Activated CD8-positive, alpha-beta T cell treated with anti-CD3 and anti-CD28 coated beads for 36 hours (primary cell): Measurements from ENCODE around the gene IQUB. TPM values are rescaled to one million over a fixed set of nuclear protein-coding genes. Genes with fewer than 3 reads are reported as not detected.
"Not testable (repeated sequence)": the region's sequence is repeated elsewhere in the genome, so short reads cannot be mapped to it uniquely, and the experiment has no call there.

Experiments
- ATAC-seq: fragments of 200-7000 bp; cut with Tn5 transposase; one replicate; pipeline ENCODE4 v1.10.0; 2021; ENCODE audit warnings: mild to moderate bottlenecking, moderate library complexity
- CTCF ChIA-PET: fragments of 350-600 bp; sonication (Branson Sonifier 250); formaldehyde crosslinking; loops from one replicate; lab custom pipeline; 2021; ENCODE audit warnings: antibody characterized with exemption; lab: Charles Lee
- POLR2A ChIA-PET: fragments of 350-600 bp; sonication (Branson Sonifier 250); formaldehyde crosslinking; loops from one replicate; lab custom pipeline; 2021; ENCODE audit warnings: antibody characterized with exemption; lab: Charles Lee
- DNase-seq: peaks from one replicate; pipeline ENCODE4 v3.0.0-alpha.2; 2020
- H3K27ac Mint-ChIP-seq: one replicate; pipeline ENCODE4 v1.8.0; 2021; ENCODE audit warnings: mild to moderate bottlenecking, mixed read lengths
- H3K27me3 Mint-ChIP-seq: one replicate; pipeline ENCODE4 v1.8.0; 2021; ENCODE audit warnings: mixed read lengths
- H3K36me3 Mint-ChIP-seq: one replicate; pipeline ENCODE4 v1.8.0; 2021; ENCODE audit warnings: low read depth, mixed read lengths
- H3K4me1 Mint-ChIP-seq: one replicate; pipeline ENCODE4 v1.8.0; 2021; ENCODE audit warnings: low read depth, mixed read lengths
- H3K4me3 Mint-ChIP-seq: one replicate; pipeline ENCODE4 v1.8.0; 2021; ENCODE audit warnings: mild to moderate bottlenecking, moderate library complexity, mixed read lengths
- H3K9me3 Mint-ChIP-seq: one replicate; pipeline ENCODE4 v1.8.0; 2021; ENCODE audit warnings: mixed read lengths
- CTCF ChIP-seq: fragments of 200-600 bp; IDR thresholded peaks from one replicate; pipeline ENCODE4 v1.8.0; 2022; ENCODE audit warnings: antibody characterized with exemption, mild to moderate bottlenecking
- intact Hi-C: fragments of 100-400 bp; cut with micrococcal nuclease; formaldehyde crosslinking; loops from one replicate; pipeline ENCODE4 v1.10.0; 2022
- total RNA-seq, 2 experiments: library from RNA; stranded (reverse); gene quantifications; one replicate each; pipeline ENCODE4 v1.2.3, GENCODE V29; 2021

Gene IQUB
- total RNA-seq, 2 experiments from 2014 or later, result 0.09 TPM; not detected in 1

- Mint-ChIP-seq H3K27me3 (no peaks in the 10 kb centered on the region), H3K4me1 (peaks cover 23% of the 10 kb centered on the region), H3K4me3 (no peak overlapping the region), H3K36me3 (peaks cover 27% of the 10 kb centered on the region), H3K9me3 (no peaks in the 10 kb centered on the region), H3K27ac (no peak overlapping the region)
- ChIA-PET CTCF (interaction anchor here (1.7 to 1.8 kb wide), 3 partner anchors 10 to 58 kb away, joined by 3 to 6 read pairs (median 3); no protein-coding TSS in a partner anchor), POLR2A (interaction anchor here (0.6 kb wide), 1 partner anchor 192 kb away, joined by 3 read pairs; no protein-coding TSS in a partner anchor)
- DNase-seq (no peak), ATAC-seq (no peak)
- TF ChIP-seq CTCF, result no peak
- intact Hi-C loops, result no loop called here
Measured at GRCh38 chr7:123552641-123553040, 18.2 kb upstream of the IQUB start.

- intact Hi-C loops, H3K27ac Mint-ChIP-seq, DNase-seq, H3K9me3 Mint-ChIP-seq, H3K27me3 Mint-ChIP-seq, ATAC-seq, H3K4me3 Mint-ChIP-seq: not testable (repeated sequence)
- ChIA-PET POLR2A (interaction anchor here (0.6 kb wide), 1 partner anchor 193 kb away, joined by 3 read pairs; no protein-coding TSS in a partner anchor), CTCF (interaction anchor here (1.7 to 1.8 kb wide), 3 partner anchors 10 to 58 kb away, joined by 3 to 6 read pairs (median 3); no protein-coding TSS in a partner anchor)
- Mint-ChIP-seq H3K4me1 (peaks cover 28% of the 10 kb centered on the region), H3K36me3 (peaks cover 31% of the 10 kb centered on the region)
Measured at GRCh38 chr7:123552134-123552533, 17.7 kb upstream of the IQUB start.

- POLR2A ChIA-PET, result interaction anchor here (0.6 kb wide), 1 partner anchor 184 kb away, joined by 4 read pairs; no protein-coding TSS in a partner anchor
- Mint-ChIP-seq H3K4me3 (no peak overlapping the region), H3K4me1 (peaks cover 30% of the 10 kb centered on the region), H3K9me3 (no peaks in the 10 kb centered on the region), H3K27me3 (no peaks in the 10 kb centered on the region), H3K27ac (peak overlapping the region; percentile 27), H3K36me3 (peaks cover 27% of the 10 kb centered on the region)
- ATAC-seq (no peak), DNase-seq (no peak)
- no peak for TF ChIP-seq CTCF
- intact Hi-C loops, result no loop called here
- CTCF ChIA-PET, result interaction anchor here (0.8 kb wide), 1 partner anchor 54 kb away, joined by 4 read pairs; no protein-coding TSS in a partner anchor
Measured at GRCh38 chr7:123548406-123548805, 14.0 kb upstream of the IQUB start.

- Mint-ChIP-seq H3K4me1 (peaks cover 15% of the 10 kb centered on the region), H3K27ac (no peak overlapping the region), H3K9me3 (no peaks in the 10 kb centered on the region), H3K36me3 (no peaks in the 10 kb centered on the region), H3K27me3 (no peaks in the 10 kb centered on the region), H3K4me3 (no peak overlapping the region)
- POLR2A ChIA-PET, result no interaction called here
- intact Hi-C loops, result loop anchor here (5.0 kb wide), 1 partner anchor 48 kb away; no protein-coding TSS in a partner anchor
- DNase-seq (no peak), ATAC-seq (no peak)
- no peak for TF ChIP-seq CTCF
- CTCF ChIA-PET, result interaction anchor here (0.9 to 2.4 kb wide), 3 partner anchors 10 to 45 kb away, joined by 3 to 7 read pairs (median 3); no protein-coding TSS in a partner anchor
Measured at GRCh38 chr7:123539871-123540270, 5.5 kb upstream of the IQUB start.

GRCh38 chr7:123538897-123539296 lies 4.5 kb upstream of the IQUB start:
- H3K36me3 Mint-ChIP-seq, result no peaks in the 10 kb centered on the region
- H3K9me3 Mint-ChIP-seq, result no peaks in the 10 kb centered on the region
- intact Hi-C loops, result loop anchor here (5.0 kb wide), 1 partner anchor 47 kb away; no protein-coding TSS in a partner anchor
- H3K27me3 Mint-ChIP-seq, result peaks cover 4% of the 10 kb centered on the region
- no peak for DNase-seq
- H3K4me1 Mint-ChIP-seq, result peaks cover 21% of the 10 kb centered on the region
- no peak overlapping the region for H3K27ac Mint-ChIP-seq
- ChIA-PET CTCF (interaction anchor here (2.4 kb wide), 1 partner anchor 44 kb away, joined by 7 read pairs; no protein-coding TSS in a partner anchor), POLR2A (interaction anchor here (0.7 kb wide), 1 partner anchor 172 kb away, joined by 3 read pairs; no protein-coding TSS in a partner anchor)
- H3K4me3 Mint-ChIP-seq, result no peak overlapping the region
- ATAC-seq, result no peak
- no peak for TF ChIP-seq CTCF
